ENCODE measurements around the gene IQCK. TPM values are rescaled to one million over a fixed set of nuclear protein-coding genes. Genes with fewer than 3 reads are reported as not detected.

Gene IQCK
- total RNA-seq, 6 experiments from 2014 or later, result 2.0 to 4.7 (median 3.9) TPM

DNA sequence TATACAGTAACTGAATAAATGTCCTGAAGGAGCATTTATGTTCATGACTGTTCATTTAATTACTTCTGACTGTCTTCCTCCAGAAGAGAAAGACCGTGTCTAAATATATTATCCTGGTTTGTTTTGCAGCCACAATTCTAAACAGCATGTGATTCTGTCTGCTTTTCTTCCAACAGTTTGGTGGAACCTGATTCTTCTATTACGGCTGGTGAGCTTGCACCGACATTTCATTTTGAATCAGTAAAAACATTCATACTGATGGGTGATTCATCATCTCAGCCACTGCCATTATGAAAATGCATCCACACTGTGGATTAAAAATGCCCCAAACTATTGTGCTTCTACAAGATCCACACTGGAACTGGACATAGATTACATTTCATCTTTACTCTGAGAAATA, 17.0 kb upstream of the IQCK start:
- ATAC-seq (no peak), DNase-seq (no peak)
- Histone ChIP-seq H3K27me3 (no peaks in the 10 kb centered on the region), H3K36me3 (peaks cover 0 to 11% (median 6%) of the 10 kb centered on the region in 4 donors), H3K4me1 (peaks cover 0 to 37% (median 13%) of the 10 kb centered on the region in 4 donors), H3K4me3 (no peak overlapping the region), H3K27ac (peak overlapping the region in 2 of 3 donors; percentile 51 to 53), H3K9me3 (no peaks in the 10 kb centered on the region)
- 94% methylated on average over 3 of the region's 3 CpGs for WGBS (ENCODE audit: insufficient coverage, low coverage, low lambda C conversion rate, missing lambda C conversion rate)
- intact Hi-C loops (cut with DNase I), result no loop called here
- no peak for TF ChIP-seq POLR2A (IDR thresholded peaks at IDR 0.05)
- TF ChIP-seq CTCF (IDR thresholded peaks at IDR 0.05), result no peak

DNA sequence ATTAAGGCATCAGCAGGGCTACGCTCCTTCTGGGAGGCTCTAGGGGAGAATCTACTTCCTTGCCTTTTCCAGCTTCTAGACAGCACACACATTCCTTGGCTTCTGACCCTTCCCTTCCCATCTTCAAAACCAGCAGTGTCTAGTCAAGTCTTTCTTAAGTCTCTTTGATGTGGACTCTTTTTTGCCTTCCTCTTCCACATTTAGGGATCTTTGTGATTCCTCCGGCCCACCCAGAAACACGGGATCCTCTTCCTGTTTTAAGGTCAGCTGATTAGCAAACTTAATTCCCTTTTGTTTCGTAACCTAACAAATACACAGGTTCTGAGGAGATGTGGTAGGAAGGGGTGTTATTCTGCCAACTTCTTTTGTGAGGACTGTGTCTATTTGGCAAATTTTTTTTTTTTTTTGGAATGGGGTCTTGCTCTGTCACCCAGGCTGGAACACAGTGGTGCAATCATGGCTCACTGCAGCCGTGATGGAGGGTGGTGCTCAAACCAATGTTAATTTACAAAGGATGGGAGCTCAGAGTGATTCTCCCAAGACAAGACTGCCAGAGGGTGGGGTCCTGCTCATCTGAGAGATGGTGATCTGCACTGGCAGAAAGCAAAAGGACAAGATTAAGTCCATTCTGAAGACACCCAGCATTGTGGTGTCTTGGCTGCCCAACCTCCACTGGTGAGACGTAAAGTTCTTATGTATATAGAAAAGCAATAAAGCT, 14.7 kb upstream of the IQCK start:
- no peak for ATAC-seq
- WGBS (ENCODE audit: insufficient coverage, low coverage, low lambda C conversion rate, missing lambda C conversion rate), result 64% methylated on average over 5 of the region's 6 CpGs
- no peak overlapping the region for H3K27ac ChIP-seq

DNA sequence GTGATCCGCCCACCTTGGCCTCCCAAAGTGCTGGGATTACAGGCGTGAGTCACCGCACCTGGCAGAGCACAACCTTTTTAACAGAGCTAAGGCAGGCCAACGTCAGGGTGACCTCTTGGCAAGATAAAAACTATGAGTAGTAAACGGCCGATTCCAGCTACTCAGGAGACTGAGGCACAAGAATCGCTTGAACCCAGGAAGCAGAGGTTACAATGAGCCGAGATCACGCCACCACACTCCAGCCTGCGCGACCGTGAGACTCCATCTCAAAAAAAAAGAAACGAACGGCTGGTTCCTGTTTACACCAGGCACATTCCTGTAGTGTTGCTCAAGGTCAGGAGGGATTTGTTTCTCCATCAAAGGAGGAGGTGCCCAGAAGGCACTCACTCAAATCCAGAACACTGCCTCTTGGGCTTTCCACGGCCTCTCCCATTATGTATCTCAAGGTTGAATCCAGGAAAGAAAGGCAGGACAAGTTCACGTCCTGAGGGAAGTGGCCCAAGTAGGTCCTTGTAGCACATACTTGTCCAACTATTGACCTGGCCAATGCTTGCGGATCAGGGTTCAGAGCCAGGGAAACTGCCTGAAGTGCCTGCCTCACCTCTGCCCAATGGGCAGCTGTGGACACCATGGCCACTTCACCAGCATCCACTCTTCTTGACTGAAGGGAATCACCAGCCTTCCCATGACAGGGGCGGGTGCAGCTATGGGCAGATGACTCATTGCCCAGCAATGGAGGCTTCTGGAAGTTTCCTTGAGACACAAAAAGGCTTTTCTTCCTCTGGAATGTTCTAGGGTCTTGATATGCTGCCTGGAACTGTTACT, 13.5 kb upstream of the IQCK start:
- DNase-seq, result no peak
- 65% methylated on average over 10 of the region's 18 CpGs for WGBS (ENCODE audit: insufficient coverage, low coverage, low lambda C conversion rate, missing lambda C conversion rate)
- peaks cover 0 to 18% (median 6%) of the 10 kb centered on the region in 4 donors for H3K36me3 ChIP-seq

More for the DNA sequence above, 14.7 kb upstream of the IQCK start:
- Histone ChIP-seq H3K9me3 (no peaks in the 10 kb centered on the region), H3K4me1 (peaks cover 0 to 24% (median 8%) of the 10 kb centered on the region in 4 donors), H3K4me3 (no peak overlapping the region), H3K36me3 (peaks cover 0 to 15% (median 6%) of the 10 kb centered on the region in 4 donors), H3K27me3 (no peaks in the 10 kb centered on the region)
- DNase-seq, result peak in 1 of 3 donors; percentile 0
- no peak for TF ChIP-seq CTCF (IDR thresholded peaks at IDR 0.05)
- TF ChIP-seq POLR2A (IDR thresholded peaks at IDR 0.05), result no peak
- intact Hi-C loops (cut with DNase I), result no loop called here

GRCh38 chr16:19705146-19705501, 12.9 kb upstream of the IQCK start:
- Histone ChIP-seq H3K36me3 (peaks cover 0 to 18% (median 6%) of the 10 kb centered on the region in 4 donors), H3K27ac (no peak overlapping the region), H3K9me3 (no peaks in the 10 kb centered on the region), H3K27me3 (no peaks in the 10 kb centered on the region), H3K4me3 (no peak overlapping the region), H3K4me1 (peaks cover 0 to 8% (median 2%) of the 10 kb centered on the region in 4 donors)
- no peak for DNase-seq
- intact Hi-C loops (cut with DNase I), result no loop called here
- ATAC-seq, result no peak
- TF ChIP-seq CTCF (IDR thresholded peaks at IDR 0.05) (no peak), POLR2A (IDR thresholded peaks at IDR 0.05) (no peak)
- 94% methylated on average over 5 of the region's 8 CpGs for WGBS (ENCODE audit: insufficient coverage, low coverage, low lambda C conversion rate, missing lambda C conversion rate)

More for the DNA sequence above, 13.5 kb upstream of the IQCK start:
- TF ChIP-seq POLR2A (IDR thresholded peaks at IDR 0.05), result no peak
- TF ChIP-seq CTCF (IDR thresholded peaks at IDR 0.05), result no peak
- peaks cover 0 to 14% (median 5%) of the 10 kb centered on the region in 4 donors for H3K4me1 ChIP-seq
- no peak overlapping the region for H3K4me3 ChIP-seq
- ATAC-seq, result peak; percentile 19 to 62 (median 46)
- no peaks in the 10 kb centered on the region for H3K27me3 ChIP-seq
- intact Hi-C loops (cut with DNase I), result no loop called here
- H3K27ac ChIP-seq, result no peak overlapping the region
- H3K9me3 ChIP-seq, result no peaks in the 10 kb centered on the region

Data from right lobe of liver (tissue), 6 donors.